HEK293 (cell line): ENCODE data around the gene IRGM.
"Not testable (repeated sequence)": the region's sequence is repeated elsewhere in the genome, so short reads cannot be mapped to it uniquely, and the experiment has no call there.

Experiments
- CTCF ChIA-PET: fragments of 350-600 bp; formaldehyde crosslinking; extraction: SDS; loops from one replicate; lab custom pipeline; 2021; ENCODE audit warnings: antibody characterized with exemption; lab: Yijun Ruan, JAX
- POLR2A ChIA-PET: fragments of 300-600 bp; formaldehyde crosslinking; extraction: SDS; loops from one replicate; lab custom pipeline; 2020; ENCODE audit warnings: antibody characterized with exemption, inconsistent platforms; lab: Yijun Ruan, JAX
- H3K27ac ChIP-seq: fragments of 200-500 bp; sonication (Bioruptor generic); 2 replicates; pipeline ENCODE4 v1.5.1; 2014; ENCODE audit warnings: low read depth, low read length, control low read depth, inconsistent platforms; ENCODE audit errors: extremely low read depth
- H3K36me3 ChIP-seq, 2 experiments: fragments of 200-500 bp in 1 of 2; sonication (Bioruptor generic) in 1 of 2; 1 replicate in 1 of 2; 2 replicates in 1 of 2; pipeline ENCODE4 v1.5.1; 2014 to 2017; ENCODE audit warnings: inconsistent platforms in 2 of 2, low read length in 2 of 2; ENCODE audit not compliant: control insufficient read depth in 2 of 2, insufficient read depth in 1 of 2
- H3K4me1 ChIP-seq: fragments of 200-500 bp; sonication (Bioruptor generic); 2 replicates; pipeline ENCODE4 v1.5.1; 2014; ENCODE audit warnings: mild to moderate bottlenecking, low read length, inconsistent platforms; ENCODE audit not compliant: control insufficient read depth, insufficient read depth
- H3K4me3 ChIP-seq: 2 replicates; pipeline ENCODE4 v1.5.1; 2011; ENCODE audit warnings: low read depth, mild to moderate bottlenecking, control low read depth, low read length, moderate library complexity
- H3K9me3 ChIP-seq: fragments of 200-500 bp; sonication (Bioruptor generic); 2 replicates; pipeline ENCODE4 v1.5.1; 2014; ENCODE audit warnings: low read depth, low read length, inconsistent platforms; ENCODE audit not compliant: control insufficient read depth, insufficient read depth
- FEZF1 ChIP-seq: fragments of 450-650 bp; formaldehyde crosslinking; IDR thresholded peaks from 2 replicates; pipeline ENCODE4 v1.5.1; 2016; ENCODE audit warnings: missing biosample characterization, missing genetic modification characterization
- GLIS1 ChIP-seq: fragments of 450-650 bp; formaldehyde crosslinking; IDR thresholded peaks from 2 replicates; pipeline ENCODE4 v1.5.1; 2016; ENCODE audit warnings: missing biosample characterization, missing genetic modification characterization
- KLF16 ChIP-seq: fragments of 450-650 bp; formaldehyde crosslinking; IDR thresholded peaks from 2 replicates; pipeline ENCODE4 v1.5.1; 2017; ENCODE audit warnings: missing biosample characterization, missing genetic modification characterization
- MZF1 ChIP-seq: fragments of 450-650 bp; formaldehyde crosslinking; IDR thresholded peaks from 2 replicates; pipeline ENCODE4 v1.5.1; 2017; ENCODE audit warnings: missing biosample characterization, missing genetic modification characterization, borderline replicate concordance
- PRDM1 ChIP-seq: fragments of 450-650 bp; formaldehyde crosslinking; IDR thresholded peaks from 2 replicates; pipeline ENCODE4; 2016; ENCODE audit warnings: missing biosample characterization, missing genetic modification characterization
- SP2 ChIP-seq: fragments of 450-650 bp; formaldehyde crosslinking; IDR thresholded peaks from 2 replicates; pipeline ENCODE4 v1.5.1; 2016; ENCODE audit warnings: missing biosample characterization, missing genetic modification characterization
- SP7 ChIP-seq: fragments of 450-650 bp; formaldehyde crosslinking; IDR thresholded peaks from 2 replicates; pipeline ENCODE4 v1.5.1; 2016; ENCODE audit warnings: missing biosample characterization, missing genetic modification characterization
- YY2 ChIP-seq: fragments of 450-650 bp; formaldehyde crosslinking; IDR thresholded peaks from 2 replicates; pipeline ENCODE4 v1.5.1; 2016; ENCODE audit warnings: missing biosample characterization, missing genetic modification characterization
- ZBTB17 ChIP-seq: fragments of 450-650 bp; formaldehyde crosslinking; IDR thresholded peaks from 2 replicates; pipeline ENCODE4 v1.5.1; 2016; ENCODE audit warnings: missing biosample characterization, missing genetic modification characterization
- ZFP41 ChIP-seq: fragments of 450-650 bp; formaldehyde crosslinking; IDR thresholded peaks from 2 replicates; pipeline ENCODE4 v1.5.1; 2016; ENCODE audit warnings: missing biosample characterization, missing genetic modification characterization, borderline replicate concordance
- ZIC2 ChIP-seq: fragments of 450-650 bp; formaldehyde crosslinking; IDR thresholded peaks from 2 replicates; pipeline ENCODE4 v1.5.1; 2016; ENCODE audit warnings: missing biosample characterization, missing genetic modification characterization
- ZNF202 ChIP-seq: fragments of 450-650 bp; formaldehyde crosslinking; IDR thresholded peaks from 2 replicates; pipeline ENCODE4 v1.5.1; 2016; ENCODE audit warnings: missing biosample characterization, missing genetic modification characterization, borderline replicate concordance
- ZNF214 ChIP-seq: fragments of 450-650 bp; formaldehyde crosslinking; IDR thresholded peaks from 2 replicates; pipeline ENCODE4 v1.5.1; 2017; ENCODE audit warnings: missing biosample characterization, mild to moderate bottlenecking, missing genetic modification characterization, borderline replicate concordance
- ZNF354C ChIP-seq: fragments of 450-650 bp; formaldehyde crosslinking; IDR thresholded peaks from 2 replicates; pipeline ENCODE4 v1.5.1; 2016; ENCODE audit warnings: missing biosample characterization, missing genetic modification characterization, low read depth, borderline replicate concordance
- ZNF366 ChIP-seq: fragments of 450-650 bp; formaldehyde crosslinking; conservative IDR thresholded peaks from 2 replicates; pipeline ENCODE4 v1.5.1; 2016; ENCODE audit warnings: missing biosample characterization, missing genetic modification characterization
- ZNF423 ChIP-seq: fragments of 450-650 bp; formaldehyde crosslinking; IDR thresholded peaks from 2 replicates; pipeline ENCODE4 v1.5.1; 2016; ENCODE audit warnings: missing biosample characterization, missing genetic modification characterization
- ZNF473 ChIP-seq: fragments of 450-650 bp; formaldehyde crosslinking; IDR thresholded peaks from 2 replicates; pipeline ENCODE4 v1.5.1; 2017; ENCODE audit warnings: missing biosample characterization, missing genetic modification characterization
- ZNF76 ChIP-seq: fragments of 450-650 bp; formaldehyde crosslinking; IDR thresholded peaks from 2 replicates; pipeline ENCODE4; 2016; ENCODE audit warnings: low read depth, missing biosample characterization, missing genetic modification characterization, borderline replicate concordance
- ZNF768 ChIP-seq: fragments of 450-650 bp; formaldehyde crosslinking; IDR thresholded peaks from 2 replicates; pipeline ENCODE4 v1.5.1; 2018; ENCODE audit warnings: missing biosample characterization, mild to moderate bottlenecking, missing genetic modification characterization
- ZNF785 ChIP-seq: fragments of 450-650 bp; formaldehyde crosslinking; IDR thresholded peaks from 2 replicates; pipeline ENCODE4 v1.5.1; 2016; ENCODE audit warnings: missing biosample characterization, missing genetic modification characterization
- TF ChIP-seq, protein P1 (sequence below): fragments of 450-650 bp; formaldehyde crosslinking; IDR thresholded peaks from 2 replicates; pipeline ENCODE4 v1.5.1; 2017; ENCODE audit warnings: missing biosample characterization, missing genetic modification characterization
- TF ChIP-seq, protein P2 (sequence below): fragments of 450-650 bp; IDR thresholded peaks from 2 replicates; pipeline ENCODE4 v1.5.1; 2018; ENCODE audit warnings: missing biosample characterization, missing genetic modification characterization
- TF ChIP-seq, protein P3 (sequence below): fragments of 450-650 bp; formaldehyde crosslinking; IDR thresholded peaks from 2 replicates; pipeline ENCODE4 v1.5.1; 2016; ENCODE audit warnings: missing biosample characterization, missing genetic modification characterization
- TF ChIP-seq, protein P4 (sequence below): fragments of 450-650 bp; formaldehyde crosslinking; IDR thresholded peaks from 2 replicates; pipeline ENCODE4 v1.5.1; 2017; ENCODE audit warnings: missing biosample characterization, missing genetic modification characterization

IRGM gene

DNA sequence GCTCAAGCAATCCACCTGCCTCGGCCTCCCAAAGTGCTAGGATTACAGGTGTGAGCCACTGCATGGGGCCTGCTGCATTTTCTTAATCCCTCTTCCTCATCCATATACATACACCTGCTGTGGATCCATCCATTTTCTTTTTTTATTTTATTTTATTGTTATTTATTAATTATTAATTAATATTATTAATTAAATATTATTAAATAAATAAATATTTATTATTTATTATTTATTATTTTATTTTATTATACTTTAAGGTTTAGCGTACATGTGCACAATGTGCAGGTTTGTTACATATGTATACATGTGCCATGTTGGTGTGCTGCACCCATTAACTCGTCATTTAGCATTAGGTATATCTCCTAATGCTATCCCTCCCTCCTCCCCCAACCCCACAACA lies 10.4 kb downstream of the IRGM start:
- H3K9me3 ChIP-seq, H3K4me1 ChIP-seq, H3K27ac ChIP-seq, CTCF ChIA-PET, H3K4me3 ChIP-seq, POLR2A ChIA-PET, H3K36me3 ChIP-seq: not testable (repeated sequence)

DNA sequence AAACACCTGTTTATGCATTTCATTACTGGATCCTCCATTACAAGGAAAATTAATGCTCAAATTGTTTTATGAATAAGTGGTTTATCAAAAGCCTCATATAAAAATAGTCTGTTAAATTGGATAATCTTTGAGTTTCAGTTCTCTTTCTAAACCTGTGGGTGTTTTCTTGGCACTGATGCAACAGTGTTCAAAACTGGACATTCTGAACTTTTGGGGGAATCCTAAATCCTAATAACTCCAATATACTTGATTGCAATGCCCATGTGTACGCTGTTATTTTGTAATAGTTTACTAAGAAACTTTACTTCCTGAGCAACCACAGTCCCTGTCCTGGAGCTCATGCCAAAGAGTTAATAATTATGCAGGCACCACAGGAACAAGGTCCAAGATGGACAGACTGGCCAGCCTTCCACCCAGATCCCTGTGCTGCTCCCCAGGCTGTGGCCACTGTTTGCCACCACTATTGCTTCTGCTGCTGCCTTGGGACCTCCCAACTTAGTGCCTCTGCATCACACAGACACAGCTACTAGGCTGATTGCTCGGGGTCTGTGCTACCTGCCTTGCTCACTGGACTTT lies 14.0 kb downstream of the IRGM start:
- Histone ChIP-seq H3K9me3 (no peaks in the 10 kb centered on the region), H3K36me3 (no peaks in the 10 kb centered on the region), H3K4me3 (no peak overlapping the region), H3K27ac (no peak overlapping the region), H3K4me1 (no peaks in the 10 kb centered on the region)
- POLR2A ChIA-PET = no interaction called here
- TF ChIP-seq ZNF354C (no peak), YY2 (tag by site-specific recombination) (no peak), ZFP41 (no peak), FEZF1 (tag by site-specific recombination) (no peak), ZNF76 (no peak), KLF16 (tag by site-specific recombination) (no peak), ZNF768 (tag by site-specific recombination) (no peak), ZBTB17 (tag by site-specific recombination) (no peak), ZNF366 (tag by site-specific recombination) (no peak), SP2 (tag by site-specific recombination) (no peak)
- TF ChIP-seq, protein P1, sequence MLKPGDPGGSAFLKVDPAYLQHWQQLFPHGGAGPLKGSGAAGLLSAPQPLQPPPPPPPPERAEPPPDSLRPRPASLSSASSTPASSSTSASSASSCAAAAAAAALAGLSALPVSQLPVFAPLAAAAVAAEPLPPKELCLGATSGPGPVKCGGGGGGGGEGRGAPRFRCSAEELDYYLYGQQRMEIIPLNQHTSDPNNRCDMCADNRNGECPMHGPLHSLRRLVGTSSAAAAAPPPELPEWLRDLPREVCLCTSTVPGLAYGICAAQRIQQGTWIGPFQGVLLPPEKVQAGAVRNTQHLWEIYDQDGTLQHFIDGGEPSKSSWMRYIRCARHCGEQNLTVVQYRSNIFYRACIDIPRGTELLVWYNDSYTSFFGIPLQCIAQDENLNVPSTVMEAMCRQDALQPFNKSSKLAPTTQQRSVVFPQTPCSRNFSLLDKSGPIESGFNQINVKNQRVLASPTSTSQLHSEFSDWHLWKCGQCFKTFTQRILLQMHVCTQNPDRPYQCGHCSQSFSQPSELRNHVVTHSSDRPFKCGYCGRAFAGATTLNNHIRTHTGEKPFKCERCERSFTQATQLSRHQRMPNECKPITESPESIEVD (tag by site-specific recombination) = no peak
- TF ChIP-seq, protein P2, sequence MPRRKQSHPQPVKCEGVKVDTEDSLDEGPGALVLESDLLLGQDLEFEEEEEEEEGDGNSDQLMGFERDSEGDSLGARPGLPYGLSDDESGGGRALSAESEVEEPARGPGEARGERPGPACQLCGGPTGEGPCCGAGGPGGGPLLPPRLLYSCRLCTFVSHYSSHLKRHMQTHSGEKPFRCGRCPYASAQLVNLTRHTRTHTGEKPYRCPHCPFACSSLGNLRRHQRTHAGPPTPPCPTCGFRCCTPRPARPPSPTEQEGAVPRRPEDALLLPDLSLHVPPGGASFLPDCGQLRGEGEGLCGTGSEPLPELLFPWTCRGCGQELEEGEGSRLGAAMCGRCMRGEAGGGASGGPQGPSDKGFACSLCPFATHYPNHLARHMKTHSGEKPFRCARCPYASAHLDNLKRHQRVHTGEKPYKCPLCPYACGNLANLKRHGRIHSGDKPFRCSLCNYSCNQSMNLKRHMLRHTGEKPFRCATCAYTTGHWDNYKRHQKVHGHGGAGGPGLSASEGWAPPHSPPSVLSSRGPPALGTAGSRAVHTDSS (tag by site-specific recombination) = no peak
- CTCF ChIA-PET = interaction anchor here (0.6 kb wide), 1 partner anchor 133 kb away, joined by 3 read pairs; no protein-coding TSS in a partner anchor

DNA sequence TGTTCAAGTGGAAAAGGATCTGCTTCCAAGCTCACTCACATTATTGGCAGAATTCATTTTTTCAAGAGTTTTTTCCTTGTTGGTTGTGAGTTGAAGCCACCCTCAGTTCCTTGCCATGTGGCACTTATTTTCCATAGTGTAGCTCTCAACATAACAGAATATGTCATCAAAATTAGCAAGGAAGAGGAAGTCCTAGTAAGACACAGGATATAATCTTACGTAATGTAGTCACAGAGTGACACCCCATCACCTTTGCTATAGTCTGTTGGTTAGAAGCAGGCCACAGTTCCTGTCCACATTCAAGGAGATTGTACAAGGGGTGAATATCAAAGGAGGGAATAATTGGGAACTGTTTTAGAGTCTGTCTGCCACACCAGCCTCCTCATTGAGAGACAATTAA lies 15.7 kb downstream of the IRGM start:
- no peak overlapping the region for H3K27ac ChIP-seq
- CTCF ChIA-PET = interaction anchor here (1.2 kb wide), 1 partner anchor 9 kb away, joined by 3 read pairs; no protein-coding TSS in a partner anchor

DNA sequence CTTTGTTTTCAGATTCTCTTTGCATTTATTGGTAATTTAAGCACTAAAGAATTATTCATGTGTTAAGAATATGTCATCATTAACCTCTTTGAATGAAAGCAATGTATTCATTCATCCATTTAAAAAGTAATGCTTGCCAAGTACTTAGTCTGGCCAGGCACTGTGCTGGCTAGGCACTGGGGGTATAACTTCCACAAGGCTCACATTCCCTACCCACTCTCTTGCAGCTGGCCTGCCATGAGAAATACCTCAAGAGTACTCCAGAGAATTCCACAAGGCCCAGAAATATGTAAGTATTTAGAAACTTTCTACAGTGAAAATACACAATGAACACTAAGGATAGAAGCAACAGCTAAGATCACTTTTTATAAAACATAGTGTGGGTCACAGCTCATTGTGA lies 33.0 kb downstream of the IRGM start:
- no peaks in the 10 kb centered on the region for H3K4me1 ChIP-seq
- POLR2A ChIA-PET = no interaction called here
- TF ChIP-seq ZNF423 (tag by site-specific recombination) (no peak), ZNF785 (tag by site-specific recombination) (no peak), GLIS1 (tag by site-specific recombination) (no peak), ZNF214 (tag by site-specific recombination) (no peak), MZF1 (tag by site-specific recombination) (no peak), PRDM1 (tag by site-specific recombination) (no peak), SP7 (tag by site-specific recombination) (no peak)
- TF ChIP-seq, protein P3, sequence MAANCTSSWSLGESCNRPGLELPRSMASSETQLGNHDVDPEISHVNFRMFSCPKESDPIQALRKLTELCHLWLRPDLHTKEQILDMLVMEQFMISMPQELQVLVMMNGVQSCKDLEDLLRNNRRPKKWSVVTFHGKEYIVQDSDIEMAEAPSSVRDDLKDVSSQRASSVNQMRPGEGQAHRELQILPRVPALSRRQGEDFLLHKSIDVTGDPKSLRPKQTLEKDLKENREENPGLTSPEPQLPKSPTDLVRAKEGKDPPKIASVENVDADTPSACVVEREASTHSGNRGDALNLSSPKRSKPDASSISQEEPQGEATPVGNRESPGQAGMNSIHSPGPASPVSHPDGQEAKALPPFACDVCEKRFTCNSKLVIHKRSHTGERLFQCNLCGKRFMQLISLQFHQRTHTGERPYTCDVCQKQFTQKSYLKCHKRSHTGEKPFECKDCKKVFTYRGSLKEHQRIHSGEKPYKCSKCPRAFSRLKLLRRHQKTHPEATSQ = no peak
- TF ChIP-seq, protein P4, sequence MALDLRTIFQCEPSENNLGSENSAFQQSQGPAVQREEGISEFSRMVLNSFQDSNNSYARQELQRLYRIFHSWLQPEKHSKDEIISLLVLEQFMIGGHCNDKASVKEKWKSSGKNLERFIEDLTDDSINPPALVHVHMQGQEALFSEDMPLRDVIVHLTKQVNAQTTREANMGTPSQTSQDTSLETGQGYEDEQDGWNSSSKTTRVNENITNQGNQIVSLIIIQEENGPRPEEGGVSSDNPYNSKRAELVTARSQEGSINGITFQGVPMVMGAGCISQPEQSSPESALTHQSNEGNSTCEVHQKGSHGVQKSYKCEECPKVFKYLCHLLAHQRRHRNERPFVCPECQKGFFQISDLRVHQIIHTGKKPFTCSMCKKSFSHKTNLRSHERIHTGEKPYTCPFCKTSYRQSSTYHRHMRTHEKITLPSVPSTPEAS = no peak
- no peak overlapping the region for H3K4me3 ChIP-seq
- no peaks in the 10 kb centered on the region for H3K9me3 ChIP-seq
- no peaks in the 10 kb centered on the region for H3K36me3 ChIP-seq
- CTCF ChIA-PET = no interaction called here
- H3K27ac ChIP-seq = no peak overlapping the region

More for the DNA sequence above, 15.7 kb downstream of the IRGM start:
- Histone ChIP-seq H3K9me3 (no peaks in the 10 kb centered on the region), H3K4me3 (no peak overlapping the region), H3K4me1 (no peaks in the 10 kb centered on the region), H3K36me3 (no peaks in the 10 kb centered on the region)
- POLR2A ChIA-PET = no interaction called here
- TF ChIP-seq ZNF202 (no peak), ZNF473 (tag by site-specific recombination) (no peak), ZIC2 (no peak)
